Type B pancreatic cell (in vitro differentiated cells): ENCODE measurements around the gene PSEN1. TPM values are rescaled to one million over a fixed set of nuclear protein-coding genes. Genes with fewer than 3 reads are reported as not detected.
A peak's percentile ranks its signal among the peaks of the same experiment; 100 is the strongest.

Experiments
- DNase-seq: peaks from one replicate; pipeline ENCODE4 v3.0.0; 2021; ENCODE audit warnings: mixed read lengths; ENCODE audit not compliant: unreplicated experiment; ENCODE audit errors: extremely low spot score
- H3K27ac Mint-ChIP-seq: 2 replicates; pipeline ENCODE4 v1.8.0; 2021; ENCODE audit warnings: mild to moderate bottlenecking, mixed read lengths
- H3K27me3 Mint-ChIP-seq: 2 replicates; pipeline ENCODE4 v1.8.0; 2021; ENCODE audit warnings: mixed read lengths
- H3K36me3 Mint-ChIP-seq: 2 replicates; pipeline ENCODE4 v1.8.0; 2021; ENCODE audit warnings: mixed read lengths
- H3K4me1 Mint-ChIP-seq: one replicate; pipeline ENCODE4 v1.8.0; 2021; ENCODE audit warnings: mixed read lengths; ENCODE audit not compliant: unreplicated experiment
- H3K4me3 Mint-ChIP-seq: 2 replicates; pipeline ENCODE4 v1.8.0; 2021; ENCODE audit warnings: mild to moderate bottlenecking, mixed read lengths
- H3K9me3 Mint-ChIP-seq: 2 replicates; pipeline ENCODE4 v1.8.0; 2021; ENCODE audit warnings: mixed read lengths
- CTCF ChIP-seq: fragments of 200-600 bp; sonication (generic); conservative IDR thresholded peaks from 2 replicates; pipeline ENCODE4 v1.5.0; 2021; ENCODE audit warnings: antibody characterized with exemption, mild to moderate bottlenecking
- long read RNA-seq: library from polyadenylated mRNA; unstranded; transcript quantifications from one replicate; pipeline ENCODE4 v2.0.0, GENCODE V29; 2020
- total RNA-seq: library from RNA; stranded (reverse); gene quantifications from 2 replicates; pipeline ENCODE4 v1.2.1, GENCODE V29; 2021; ENCODE audit warnings: low replicate concordance

The PSEN1 gene
- 58.9 and 76.4 TPM in 2 replicates for total RNA-seq
- long read RNA-seq, full-length matches to known transcripts: 224 of 315 reads
- long read RNA-seq, partial matches to known transcripts: 24 of 315 reads
- long read RNA-seq, other reads (novel, unspliced or antisense): 67 of 315 reads

GRCh38 chr14:73136387-73137225, at the start of gene PSEN1:
PSEN1 (plus strand) TSS chr14:73136507; CDS start chr14:73148020, 11,513 bp downstream.
- no peaks in the 10 kb centered on the region for H3K27me3 Mint-ChIP-seq
- H3K9me3 Mint-ChIP-seq: peaks cover 14% of the 10 kb centered on the region
- H3K4me3 Mint-ChIP-seq: peak within 1 kb of the TSS; percentile 90
- peak; percentile 98 for DNase-seq
- H3K4me1 Mint-ChIP-seq: peaks cover 16% of the 10 kb centered on the region
- no peak for TF ChIP-seq CTCF
- H3K36me3 Mint-ChIP-seq: peaks cover 8% of the 10 kb centered on the region
- H3K27ac Mint-ChIP-seq: peak within 1 kb of the TSS; percentile 94

GRCh38 chr14:73091044-73091443, 45.3 kb upstream of the PSEN1 start:
- H3K27ac Mint-ChIP-seq: no peak overlapping the region
- H3K36me3 Mint-ChIP-seq: peaks cover 27% of the 10 kb centered on the region
- H3K4me3 Mint-ChIP-seq: no peak overlapping the region
- H3K9me3 Mint-ChIP-seq: no peaks in the 10 kb centered on the region
- no peak for DNase-seq
- H3K4me1 Mint-ChIP-seq: no peaks in the 10 kb centered on the region
- no peaks in the 10 kb centered on the region for H3K27me3 Mint-ChIP-seq
- no peak for TF ChIP-seq CTCF

GRCh38 chr14:73097421-73097820, 38.9 kb upstream of the PSEN1 start:
- DNase-seq: no peak
- no peak for TF ChIP-seq CTCF
- Mint-ChIP-seq H3K4me3 (no peak overlapping the region), H3K4me1 (no peaks in the 10 kb centered on the region), H3K36me3 (peaks cover 32% of the 10 kb centered on the region), H3K9me3 (no peaks in the 10 kb centered on the region), H3K27ac (no peak overlapping the region), H3K27me3 (no peaks in the 10 kb centered on the region)

- no peaks in the 10 kb centered on the region for H3K4me1 Mint-ChIP-seq
- no peaks in the 10 kb centered on the region for H3K27me3 Mint-ChIP-seq
- no peak for TF ChIP-seq CTCF
- H3K9me3 Mint-ChIP-seq: no peaks in the 10 kb centered on the region
- H3K4me3 Mint-ChIP-seq: no peak overlapping the region
- peaks cover 45% of the 10 kb centered on the region for H3K36me3 Mint-ChIP-seq
- no peak overlapping the region for H3K27ac Mint-ChIP-seq
- no peak for DNase-seq
These were observed 36.0 kb upstream of the PSEN1 start for GRCh38 chr14:73100334-73100733.

- Mint-ChIP-seq H3K9me3 (no peaks in the 10 kb centered on the region), H3K36me3 (peaks cover 48% of the 10 kb centered on the region), H3K27me3 (no peaks in the 10 kb centered on the region), H3K4me1 (no peaks in the 10 kb centered on the region), H3K4me3 (no peak overlapping the region), H3K27ac (no peak overlapping the region)
- DNase-seq: no peak
- TF ChIP-seq CTCF: no peak
These were observed 33.4 kb upstream of the PSEN1 start for GRCh38 chr14:73102806-73103497.
